ENCODE results near the gene ITK.

ITK gene

DNA sequence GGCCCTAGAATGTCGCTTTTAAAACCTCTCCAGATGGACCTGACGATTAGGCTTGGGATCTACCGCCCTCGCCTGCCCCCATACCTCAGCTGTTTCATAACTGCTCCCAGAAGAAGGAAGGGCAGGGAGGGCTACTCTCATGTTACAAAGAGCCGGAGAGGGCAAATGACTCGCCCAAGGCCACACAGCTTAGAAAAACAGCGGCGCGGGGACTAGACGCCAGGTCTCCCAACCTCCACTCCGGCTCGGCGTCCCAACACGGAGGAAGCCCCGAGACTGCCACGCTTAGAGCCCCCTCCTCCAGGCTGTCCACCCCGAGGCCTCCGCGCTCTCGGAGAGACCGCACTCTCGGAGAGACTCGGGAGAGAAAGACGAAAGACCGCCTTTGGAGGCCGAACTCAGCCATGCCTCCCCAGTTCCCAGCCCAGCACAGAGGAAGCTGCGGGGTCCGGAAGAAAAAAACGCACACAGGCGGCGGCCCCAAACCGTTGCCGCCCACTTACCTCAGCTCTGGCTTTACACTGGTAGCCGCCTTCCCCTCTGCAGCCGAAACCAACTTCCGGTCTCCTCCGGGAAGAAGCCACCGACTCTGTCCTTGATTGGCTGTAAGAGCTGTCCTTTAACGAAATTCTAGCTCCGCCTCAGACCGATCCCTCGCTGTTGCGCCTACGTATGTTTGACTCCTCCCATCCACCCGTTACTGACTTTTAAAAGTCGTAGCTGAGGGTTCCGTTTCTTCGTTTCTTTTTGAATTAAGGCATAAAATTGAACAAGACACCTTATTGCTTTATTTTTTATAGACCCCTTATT lies 38.1 kb upstream of the ITK start, which contains the start of gene MED7:
TSS of gene MED7 (minus strand) at position 549 of the 810 bp plus-strand sequence. CDS start 3,434 bp downstream, outside the sequence.
- TF ChIP-seq, protein P1, sequence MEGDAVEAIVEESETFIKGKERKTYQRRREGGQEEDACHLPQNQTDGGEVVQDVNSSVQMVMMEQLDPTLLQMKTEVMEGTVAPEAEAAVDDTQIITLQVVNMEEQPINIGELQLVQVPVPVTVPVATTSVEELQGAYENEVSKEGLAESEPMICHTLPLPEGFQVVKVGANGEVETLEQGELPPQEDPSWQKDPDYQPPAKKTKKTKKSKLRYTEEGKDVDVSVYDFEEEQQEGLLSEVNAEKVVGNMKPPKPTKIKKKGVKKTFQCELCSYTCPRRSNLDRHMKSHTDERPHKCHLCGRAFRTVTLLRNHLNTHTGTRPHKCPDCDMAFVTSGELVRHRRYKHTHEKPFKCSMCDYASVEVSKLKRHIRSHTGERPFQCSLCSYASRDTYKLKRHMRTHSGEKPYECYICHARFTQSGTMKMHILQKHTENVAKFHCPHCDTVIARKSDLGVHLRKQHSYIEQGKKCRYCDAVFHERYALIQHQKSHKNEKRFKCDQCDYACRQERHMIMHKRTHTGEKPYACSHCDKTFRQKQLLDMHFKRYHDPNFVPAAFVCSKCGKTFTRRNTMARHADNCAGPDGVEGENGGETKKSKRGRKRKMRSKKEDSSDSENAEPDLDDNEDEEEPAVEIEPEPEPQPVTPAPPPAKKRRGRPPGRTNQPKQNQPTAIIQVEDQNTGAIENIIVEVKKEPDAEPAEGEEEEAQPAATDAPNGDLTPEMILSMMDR (conservative IDR thresholded peaks at IDR 0.05; ENCODE audit: low read depth, low read length) = no peak

DNA sequence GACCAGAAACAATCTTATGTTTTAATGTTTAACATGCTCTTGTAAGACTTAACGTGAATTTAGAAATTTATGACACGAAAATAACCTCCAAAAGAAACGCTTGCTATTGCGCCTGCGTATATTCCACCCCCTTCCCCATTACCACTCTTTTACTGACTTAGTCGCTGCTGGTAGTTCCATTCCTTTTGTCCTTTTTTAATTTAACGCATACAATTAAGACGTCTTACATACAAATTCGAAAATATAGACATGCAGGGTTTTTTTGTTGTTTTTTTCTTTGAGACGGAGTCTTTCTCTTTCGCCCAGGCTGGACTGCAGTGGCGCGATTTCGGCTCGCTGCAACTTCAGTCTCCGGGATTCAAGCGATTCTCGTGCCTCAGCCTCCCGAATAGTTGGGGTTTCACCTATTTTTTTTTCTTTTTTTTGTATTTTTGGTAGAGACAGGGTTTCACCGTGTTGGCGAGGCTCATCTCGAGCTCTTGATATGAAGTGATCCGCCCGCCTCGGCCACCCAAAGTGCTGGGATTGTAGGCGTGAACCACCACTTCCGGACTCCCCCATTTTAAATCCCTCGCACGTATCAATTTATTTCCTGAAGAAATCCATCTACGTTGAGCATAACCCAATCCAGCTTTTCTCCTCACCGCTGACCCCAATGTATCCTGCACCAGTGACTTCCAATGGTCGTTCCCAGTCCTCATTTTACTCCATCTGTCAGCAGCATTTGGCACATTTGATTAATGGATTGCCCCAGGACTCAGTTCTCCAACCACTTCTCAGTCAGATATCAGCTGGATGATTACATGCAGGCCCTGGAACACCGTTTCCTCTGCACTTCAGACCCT lies 37.3 kb upstream of the ITK start:
- Histone ChIP-seq H3K36me3 (ENCODE audit: insufficient read depth) (no peaks in the 10 kb centered on the region), H3K4me2 (no peak overlapping the region), H3K79me2 (ENCODE audit: insufficient read depth, low read depth) (peaks cover 11% of the 10 kb centered on the region), H3K9ac (no peak overlapping the region), H4K20me1 (ENCODE audit: insufficient read depth) (no peaks in the 10 kb centered on the region), H3K27me3 (ENCODE audit: insufficient read depth, low read depth) (no peaks in the 10 kb centered on the region), H3K4me3 (IDR thresholded peaks at IDR 0.05; ENCODE audit: insufficient read depth, low read depth, low read length) (no peak overlapping the region), H2AFZ (ENCODE audit: low read depth) (peak overlapping the region; percentile 80; the same call in 1 of the 2 replicates), H3K27ac (no peak overlapping the region), H3K4me1 (ENCODE audit: low read depth, poor library complexity, severe bottlenecking) (no peaks in the 10 kb centered on the region)
- TF ChIP-seq, protein P1 (conservative IDR thresholded peaks at IDR 0.05; ENCODE audit: low read depth, low read length) = no peak

More for the DNA sequence above, 38.1 kb upstream of the ITK start, which contains the start of gene MED7:
- Histone ChIP-seq H3K36me3 (ENCODE audit: insufficient read depth) (no peaks in the 10 kb centered on the region), H3K27me3 (ENCODE audit: insufficient read depth, low read depth) (no peaks in the 10 kb centered on the region), H4K20me1 (ENCODE audit: insufficient read depth) (no peaks in the 10 kb centered on the region), H3K4me1 (ENCODE audit: low read depth, poor library complexity, severe bottlenecking) (no peaks in the 10 kb centered on the region), H2AFZ (ENCODE audit: low read depth) (peak within 1 kb of the TSS; percentile 80), H3K27ac (peak within 1 kb of the TSS; percentile 51), H3K79me2 (ENCODE audit: insufficient read depth, low read depth) (peaks cover 11% of the 10 kb centered on the region), H3K4me2 (peak within 1 kb of the TSS; percentile 46), H3K9ac (peak within 1 kb of the TSS; percentile 78), H3K4me3 (IDR thresholded peaks at IDR 0.05; ENCODE audit: insufficient read depth, low read depth, low read length) (no peak within 1 kb of the TSS)

DNA sequence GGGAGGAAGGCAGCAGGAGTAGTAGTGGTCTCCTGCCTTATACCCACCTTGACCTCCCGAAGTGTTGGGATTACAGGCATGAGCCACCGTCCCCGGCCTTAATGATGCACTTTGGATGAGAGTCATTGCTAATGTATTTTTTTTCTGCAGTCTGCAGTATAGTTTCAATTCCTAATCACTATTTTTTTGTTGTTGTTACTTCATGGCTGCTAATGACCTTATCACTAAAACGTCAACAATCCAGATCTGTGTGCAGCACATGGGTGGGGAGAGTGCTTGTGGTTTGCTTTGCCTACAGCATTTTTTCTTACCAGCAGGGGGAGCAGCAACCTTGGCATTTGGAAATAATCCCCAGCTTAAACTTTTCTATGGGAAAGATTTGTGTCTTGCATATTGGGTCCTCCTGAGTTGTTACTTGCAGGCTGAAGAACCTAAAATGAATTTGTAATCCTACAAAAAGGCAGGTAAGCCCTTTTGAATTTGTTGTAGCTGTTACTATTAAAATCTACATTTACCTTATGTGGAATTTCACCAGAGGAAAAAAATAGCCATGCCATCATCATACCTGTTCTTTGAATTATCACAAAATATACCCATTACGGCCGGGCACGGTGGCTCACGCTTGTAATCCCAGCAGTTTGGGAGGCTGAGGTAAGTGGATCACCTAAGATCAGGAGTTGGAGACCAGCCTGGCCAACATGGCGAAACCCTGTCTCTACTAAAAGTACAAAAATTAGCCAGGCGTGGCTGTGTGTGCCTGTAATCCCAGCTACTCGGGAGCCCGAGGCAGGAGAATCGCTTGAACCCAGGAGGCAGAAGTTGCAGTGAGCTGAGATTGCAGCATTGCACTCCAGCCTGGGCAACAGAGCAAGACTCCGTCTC lies 31.7 kb upstream of the ITK start:
- H4K20me1 ChIP-seq (ENCODE audit: insufficient read depth) = no peaks in the 10 kb centered on the region
- H3K36me3 ChIP-seq (ENCODE audit: insufficient read depth) = no peaks in the 10 kb centered on the region
- H3K4me3 ChIP-seq (IDR thresholded peaks at IDR 0.05; ENCODE audit: insufficient read depth, low read depth, low read length) = no peak overlapping the region
- no peak overlapping the region for H2AFZ ChIP-seq (ENCODE audit: low read depth)
- H3K4me2 ChIP-seq = no peak overlapping the region
- H3K79me2 ChIP-seq (ENCODE audit: insufficient read depth, low read depth) = no peaks in the 10 kb centered on the region
- no peak overlapping the region for H3K9ac ChIP-seq
- no peaks in the 10 kb centered on the region for H3K27me3 ChIP-seq (ENCODE audit: insufficient read depth, low read depth)
- H3K4me1 ChIP-seq (ENCODE audit: low read depth, poor library complexity, severe bottlenecking) = no peaks in the 10 kb centered on the region
- TF ChIP-seq, protein P1 (conservative IDR thresholded peaks at IDR 0.05; ENCODE audit: low read depth, low read length) = peak; percentile 82
- no peak overlapping the region for H3K27ac ChIP-seq

DNA sequence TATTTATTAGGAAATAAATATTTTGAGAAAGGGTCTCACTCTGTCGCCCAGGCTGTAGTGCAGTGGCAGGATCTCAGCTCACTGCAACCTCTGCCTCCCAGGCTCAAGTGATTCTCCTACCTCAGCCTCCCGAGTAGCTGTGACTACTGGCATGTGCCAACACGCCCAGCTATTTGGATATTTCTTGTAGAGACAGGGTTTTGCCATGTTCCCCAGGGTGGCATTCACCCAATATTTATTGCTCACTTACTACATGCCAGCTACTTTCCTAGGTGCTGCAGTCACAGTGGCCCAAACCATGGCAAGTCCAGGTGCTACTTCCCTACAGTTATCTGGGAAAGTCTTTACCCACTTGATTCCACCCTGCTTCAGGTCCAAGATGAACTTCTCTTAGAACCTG lies 29.6 kb upstream of the ITK start:
- no peak overlapping the region for H3K4me3 ChIP-seq (IDR thresholded peaks at IDR 0.05; ENCODE audit: insufficient read depth, low read depth, low read length)
- no peak overlapping the region for H3K4me2 ChIP-seq
- H3K27ac ChIP-seq = no peak overlapping the region
- H3K79me2 ChIP-seq (ENCODE audit: insufficient read depth, low read depth) = no peaks in the 10 kb centered on the region
- no peaks in the 10 kb centered on the region for H3K4me1 ChIP-seq (ENCODE audit: low read depth, poor library complexity, severe bottlenecking)
- H3K36me3 ChIP-seq (ENCODE audit: insufficient read depth) = no peaks in the 10 kb centered on the region
- no peak overlapping the region for H3K9ac ChIP-seq
- no peaks in the 10 kb centered on the region for H4K20me1 ChIP-seq (ENCODE audit: insufficient read depth)
- H3K27me3 ChIP-seq (ENCODE audit: insufficient read depth, low read depth) = no peaks in the 10 kb centered on the region
- TF ChIP-seq, protein P1 (conservative IDR thresholded peaks at IDR 0.05; ENCODE audit: low read depth, low read length) = no peak
- no peak overlapping the region for H2AFZ ChIP-seq (ENCODE audit: low read depth)
